Memory B cell (primary cell): ENCODE results near the gene FBXW8.

Experiments
- ATAC-seq: fragments of 150-1000 bp; cut with Tn5 transposase; 2 replicates; pipeline ENCODE4 v1.10.0; 2021; ENCODE audit warnings: low read depth, mild to moderate bottlenecking, moderate library complexity
- DNase-seq, 2 donors: peaks; one replicate each; pipeline ENCODE4 v3.0.0; 2022; ENCODE audit warnings: low spot score in 2 of 2
- H3K27ac Mint-ChIP-seq: one replicate; pipeline ENCODE4 v1.8.0; 2022; ENCODE audit warnings: mild to moderate bottlenecking, moderate library complexity, mixed read lengths
- H3K27me3 Mint-ChIP-seq: one replicate; pipeline ENCODE4 v1.8.0; 2022; ENCODE audit warnings: mixed read lengths
- H3K36me3 Mint-ChIP-seq: one replicate; pipeline ENCODE4 v1.8.0; 2022; ENCODE audit warnings: mild to moderate bottlenecking, mixed read lengths
- H3K4me1 Mint-ChIP-seq: one replicate; pipeline ENCODE4 v1.8.0; 2022; ENCODE audit warnings: mixed read lengths
- H3K4me3 Mint-ChIP-seq: one replicate; pipeline ENCODE4 v1.8.0; 2022; ENCODE audit warnings: mild to moderate bottlenecking, moderate library complexity, mixed read lengths
- H3K9me3 Mint-ChIP-seq: one replicate; pipeline ENCODE4 v1.8.0; 2022; ENCODE audit warnings: mixed read lengths

FBXW8 gene

GRCh38 chr12:117072736-117073490 is 162.2 kb downstream of the FBXW8 start:
- ATAC-seq = no peak
- no peaks in the 10 kb centered on the region for H3K27me3 Mint-ChIP-seq
- no peak overlapping the region for H3K4me3 Mint-ChIP-seq
- H3K9me3 Mint-ChIP-seq = no peaks in the 10 kb centered on the region
- H3K27ac Mint-ChIP-seq = no peak overlapping the region
- H3K36me3 Mint-ChIP-seq = no peaks in the 10 kb centered on the region
- peaks cover 11% of the 10 kb centered on the region for H3K4me1 Mint-ChIP-seq
- DNase-seq = no peak

GRCh38 chr12:117073611-117074010 is 162.9 kb downstream of the FBXW8 start:
- Mint-ChIP-seq H3K27ac (no peak overlapping the region), H3K9me3 (no peaks in the 10 kb centered on the region), H3K4me3 (no peak overlapping the region), H3K36me3 (no peaks in the 10 kb centered on the region), H3K27me3 (no peaks in the 10 kb centered on the region), H3K4me1 (peaks cover 11% of the 10 kb centered on the region)
- ATAC-seq (no peak), DNase-seq (no peak)

- DNase-seq = no peak
- Mint-ChIP-seq H3K4me3 (no peak overlapping the region), H3K27ac (no peak overlapping the region), H3K4me1 (peaks cover 3% of the 10 kb centered on the region), H3K36me3 (no peaks in the 10 kb centered on the region), H3K9me3 (no peaks in the 10 kb centered on the region), H3K27me3 (no peaks in the 10 kb centered on the region)
- no peak for ATAC-seq
Observed at GRCh38 chr12:117076410-117077372, 165.9 kb downstream of the FBXW8 start.

GRCh38 chr12:117079487-117079886 is 168.7 kb downstream of the FBXW8 start:
- Mint-ChIP-seq H3K36me3 (no peaks in the 10 kb centered on the region), H3K4me1 (peaks cover 3% of the 10 kb centered on the region), H3K9me3 (no peaks in the 10 kb centered on the region), H3K27ac (no peak overlapping the region), H3K4me3 (no peak overlapping the region), H3K27me3 (no peaks in the 10 kb centered on the region)
- DNase-seq (no peak), ATAC-seq (no peak)

- no peak for DNase-seq
- Mint-ChIP-seq H3K27me3 (no peaks in the 10 kb centered on the region), H3K9me3 (no peaks in the 10 kb centered on the region), H3K4me3 (no peak overlapping the region), H3K36me3 (no peaks in the 10 kb centered on the region), H3K4me1 (peaks cover 4% of the 10 kb centered on the region), H3K27ac (no peak overlapping the region)
- ATAC-seq = no peak
Observed at GRCh38 chr12:117080661-117081144, 170.0 kb downstream of the FBXW8 start.
